Bone marrow (tissue), 2 donors: ENCODE data around the gene SUSD4.

Source experiments
- DNase-seq, 2 donors: peaks; one replicate each; lab custom pipeline; 2025; lab: John Stamatoyannopoulos, UW

The SUSD4 gene

GRCh38 chr1:223211323-223211985, 152.5 kb downstream of the SUSD4 start:
- DNase-seq = no peak

GRCh38 chr1:223210788-223211120, 153.2 kb downstream of the SUSD4 start:
- DNase-seq = no peak

DNA sequence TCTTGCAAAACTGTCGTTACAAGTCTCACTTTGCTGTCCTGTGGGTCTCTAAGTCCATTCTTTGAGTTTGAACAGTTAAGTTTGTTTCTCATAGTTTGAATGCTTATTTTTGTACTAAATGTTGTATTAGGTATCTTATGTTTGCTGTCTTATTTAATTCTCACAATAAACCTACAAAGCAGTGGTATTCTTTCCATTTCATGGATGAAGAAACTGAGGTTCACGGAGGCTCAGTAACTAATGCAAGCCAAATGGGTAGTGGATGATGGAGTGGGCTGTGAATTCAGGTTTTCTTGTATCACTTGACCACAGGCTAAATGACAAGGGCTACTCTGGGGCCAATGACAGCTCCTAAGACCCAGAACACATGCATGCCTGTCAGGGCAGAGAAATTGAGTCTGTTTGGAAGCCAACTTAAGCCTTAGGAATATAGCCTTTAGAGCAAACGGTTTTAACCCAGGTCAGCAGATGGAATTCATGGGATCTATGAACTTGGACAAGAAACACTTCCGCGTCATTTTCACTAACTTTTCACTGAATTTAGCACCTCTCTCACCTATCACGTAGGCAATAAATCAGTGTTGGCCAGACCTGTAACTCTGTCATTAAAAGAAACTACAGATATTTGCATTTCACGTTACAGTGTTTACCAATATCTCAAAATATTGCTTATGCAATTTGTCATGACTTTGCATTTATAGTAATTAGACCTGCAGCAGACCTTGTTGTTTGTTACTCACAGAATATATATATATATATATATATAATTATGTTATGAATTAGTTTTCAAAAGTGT, 153.8 kb downstream of the SUSD4 start:
- no peak for DNase-seq

- no peak for DNase-seq
Measured at GRCh38 chr1:223209293-223209898, 154.6 kb downstream of the SUSD4 start.

- no peak for DNase-seq
Measured at GRCh38 chr1:223208164-223209076, 155.6 kb downstream of the SUSD4 start.

DNA sequence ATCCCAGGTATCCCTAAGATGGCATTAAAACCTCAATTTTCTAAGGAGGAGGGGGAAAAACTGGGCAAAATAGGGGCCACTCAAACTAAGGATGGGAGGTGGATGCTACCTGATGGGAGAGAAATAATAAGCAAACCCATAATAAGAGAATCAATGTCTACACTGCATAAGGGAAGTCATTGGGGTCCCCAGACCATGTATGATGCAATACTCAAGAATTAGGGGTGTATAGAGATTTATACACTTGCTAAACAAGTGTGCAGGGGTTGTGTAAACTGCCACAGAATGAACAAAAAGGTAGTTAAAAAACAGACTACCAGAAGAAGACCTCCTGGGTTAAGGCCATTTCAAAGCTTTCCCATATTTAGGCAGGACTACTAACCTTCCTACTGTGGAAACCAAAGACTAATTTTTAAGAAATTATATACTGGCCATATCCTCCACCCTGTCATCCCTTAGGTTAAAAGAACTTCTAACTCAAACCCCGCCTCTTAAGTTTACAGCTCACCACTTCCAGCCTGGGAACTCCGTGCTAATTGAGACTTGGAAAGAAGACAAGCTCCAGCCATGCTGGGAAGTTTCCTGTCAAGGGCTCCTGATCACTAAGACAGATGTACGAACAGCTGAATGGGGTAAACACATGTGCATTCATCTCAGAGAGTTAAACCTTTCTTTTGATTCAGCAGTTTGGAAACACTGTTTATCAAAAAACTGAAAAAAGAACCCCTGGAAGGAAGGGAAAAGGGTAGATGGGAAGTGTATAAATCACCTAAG, 156.5 kb downstream of the SUSD4 start:
- DNase-seq = no peak

- no peak for DNase-seq
Measured at GRCh38 chr1:223204424-223204823, 159.6 kb downstream of the SUSD4 start.

DNA sequence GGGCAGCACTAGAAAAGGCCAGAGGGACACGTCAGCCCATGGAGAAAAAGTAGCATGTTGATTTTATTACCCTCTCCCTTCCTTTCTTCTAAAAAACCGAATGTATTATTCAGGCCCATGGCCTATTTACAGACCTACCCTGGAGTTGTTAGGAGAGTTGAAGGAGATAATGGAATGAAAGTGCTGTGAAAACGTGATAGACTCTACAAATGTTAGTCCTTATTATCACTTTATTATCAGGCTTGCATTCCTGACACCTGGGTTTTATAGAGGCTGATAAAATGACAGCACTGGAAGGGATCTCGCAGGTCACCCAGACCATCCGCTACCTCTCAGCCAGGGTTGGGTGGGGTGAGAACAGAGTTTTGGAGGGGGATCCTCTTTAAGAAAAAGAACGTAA, 160.3 kb downstream of the SUSD4 start:
- DNase-seq = no peak

GRCh38 chr1:223203034-223203408, 161.0 kb downstream of the SUSD4 start:
- no peak for DNase-seq

DNA sequence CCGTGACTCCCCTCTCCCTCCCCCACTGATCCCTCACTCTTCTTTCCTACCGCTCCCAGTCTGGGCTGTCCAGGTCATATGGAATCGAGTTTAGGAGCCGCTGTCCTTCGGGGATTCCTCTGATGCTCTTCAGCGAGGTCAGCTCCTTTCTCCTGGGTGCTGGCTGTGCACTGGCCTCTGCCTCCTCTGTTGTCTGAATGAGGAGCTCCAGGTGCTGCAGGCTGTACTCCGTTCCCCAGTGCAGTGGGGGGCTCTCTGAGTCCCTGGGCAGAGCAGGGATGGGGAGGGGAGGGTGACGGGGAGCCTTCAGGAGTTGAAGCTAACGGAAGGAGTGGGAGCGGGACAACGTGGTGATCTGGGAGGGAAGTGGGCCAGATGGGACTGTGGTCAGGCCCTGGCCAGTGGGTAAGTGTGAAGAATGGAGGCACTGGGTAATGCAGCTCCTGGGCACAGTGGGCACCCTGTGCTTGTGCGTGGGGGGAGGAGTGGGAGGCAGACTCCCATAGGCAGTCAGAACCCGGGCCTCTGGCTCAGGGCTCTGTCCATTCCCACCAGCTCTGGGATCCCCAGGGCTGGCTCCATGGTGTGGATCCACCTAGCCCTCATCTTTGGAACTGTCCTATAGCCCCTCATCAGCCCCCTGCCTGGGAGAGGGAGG, 161.5 kb downstream of the SUSD4 start:
- no peak for DNase-seq

GRCh38 chr1:223201967-223202366, 162.0 kb downstream of the SUSD4 start:
- DNase-seq = no peak

DNA sequence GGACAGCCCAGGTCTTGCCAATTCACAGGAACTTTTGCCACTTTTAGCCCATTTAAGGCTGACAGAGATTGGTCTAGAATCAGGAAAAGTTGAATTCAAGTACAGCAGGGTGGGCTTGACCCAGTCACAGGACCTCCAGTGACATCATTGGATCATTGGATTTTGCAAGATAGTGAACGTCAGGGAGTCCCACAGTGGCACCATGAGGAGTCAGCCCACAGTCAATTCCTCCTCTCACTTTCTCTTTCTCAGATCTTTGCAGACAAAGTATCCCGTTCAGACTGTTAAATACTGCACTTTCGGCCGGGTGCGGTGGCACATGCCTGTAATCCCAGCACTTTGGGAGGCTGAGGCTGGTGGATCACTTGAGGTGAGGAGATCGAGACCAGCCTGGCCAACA, 163.1 kb downstream of the SUSD4 start:
- no peak for DNase-seq

DNA sequence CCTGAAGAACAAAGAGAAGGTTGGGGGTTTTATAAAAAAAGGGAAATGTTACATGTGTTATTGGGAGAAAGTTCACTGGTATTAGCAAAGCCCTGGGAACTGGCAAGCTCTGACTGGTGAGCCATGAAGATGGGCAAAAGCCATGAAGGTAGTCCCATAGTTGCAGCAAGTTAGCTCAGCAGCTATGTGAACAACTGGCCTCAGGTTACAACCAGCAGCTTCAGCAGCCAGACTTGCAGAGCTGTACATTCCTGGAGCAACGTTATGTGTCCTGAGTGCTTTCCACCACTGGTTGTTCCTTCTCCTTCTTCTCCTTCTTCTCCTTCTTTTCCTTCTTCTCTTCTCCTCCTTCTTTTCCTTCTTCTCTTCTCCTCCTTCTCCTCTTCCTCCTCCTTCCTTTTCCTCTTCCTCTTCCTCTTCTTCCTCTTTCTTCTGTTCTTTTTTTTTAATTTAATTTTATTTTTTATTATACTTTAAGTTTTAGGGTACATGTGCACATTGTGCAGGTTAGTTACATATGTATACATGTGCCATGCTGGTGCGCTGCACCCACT, 164.8 kb downstream of the SUSD4 start:
- DNase-seq = no peak

- DNase-seq = no peak
Measured at GRCh38 chr1:223198628-223198965, 165.4 kb downstream of the SUSD4 start.

- no peak for DNase-seq
Measured at GRCh38 chr1:223197923-223198627, 165.9 kb downstream of the SUSD4 start.

DNA sequence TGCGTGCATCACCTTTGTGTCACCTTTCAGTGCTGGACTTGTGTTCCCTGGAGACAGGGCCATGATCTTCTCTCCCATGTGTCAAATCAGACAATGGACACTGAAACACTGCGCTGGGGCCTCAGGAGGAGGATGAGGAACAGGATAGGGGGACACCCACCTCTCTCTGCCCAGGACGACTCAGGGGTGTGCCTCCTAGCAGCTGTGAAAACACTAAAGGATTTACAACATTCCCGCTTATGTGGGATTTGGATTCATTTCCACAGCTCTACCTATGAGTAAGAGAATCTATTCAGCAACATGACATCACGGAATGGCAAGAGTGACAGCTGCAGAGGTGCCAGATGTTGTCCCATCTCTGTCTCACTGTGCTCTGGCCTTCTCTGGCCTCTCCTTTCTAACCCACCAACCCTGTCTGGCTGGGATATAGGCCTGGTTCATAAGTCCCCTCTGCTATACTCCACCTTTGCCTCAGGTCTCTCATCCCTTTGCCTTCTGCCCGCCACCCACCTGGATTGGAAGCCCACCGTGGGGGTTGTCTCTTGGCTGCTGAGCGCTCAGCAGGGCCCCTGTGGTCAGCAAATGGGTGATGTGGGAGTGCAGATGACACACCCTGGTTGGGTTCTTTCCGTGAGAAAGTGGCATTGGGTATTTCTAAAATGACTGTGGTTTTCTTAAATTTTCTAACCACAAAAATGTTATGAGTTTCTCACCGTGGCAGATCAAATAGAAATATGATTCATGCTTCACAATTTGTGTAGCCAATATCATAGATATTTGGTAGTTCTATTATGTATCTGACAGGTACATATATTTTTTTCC, 173.9 kb downstream of the SUSD4 start:
- no peak for DNase-seq

GRCh38 chr1:223189525-223189902, 174.5 kb downstream of the SUSD4 start:
- DNase-seq = no peak

- no peak for DNase-seq
Measured at GRCh38 chr1:223188618-223189356, 175.2 kb downstream of the SUSD4 start.

DNA sequence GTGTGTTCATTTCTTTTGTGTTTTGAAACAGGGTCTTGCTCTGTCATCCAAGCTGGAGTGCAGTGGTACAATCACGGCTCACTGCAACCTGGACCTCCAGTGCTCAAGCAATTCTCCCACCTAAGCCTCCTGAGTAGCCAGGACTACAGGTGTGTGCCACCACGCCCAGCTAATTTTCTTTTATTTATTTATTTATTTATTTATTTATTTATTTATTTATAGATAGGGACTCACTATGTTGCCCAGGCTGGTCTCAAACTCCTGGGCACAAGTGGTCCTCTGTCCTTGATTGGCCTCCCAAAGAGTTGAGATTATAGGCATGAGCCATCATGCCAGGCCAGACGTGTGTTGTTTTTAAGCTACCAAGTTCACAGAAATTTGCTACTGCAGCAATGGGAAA, 177.2 kb downstream of the SUSD4 start:
- no peak for DNase-seq
